COLO829 (cell line): Measurements from ENCODE around the gene USP47.

ENCODE experiments used
- DNase-seq: peaks from one replicate; pipeline ENCODE4 v3.0.0; 2012; ENCODE audit warnings: low spot score

The USP47 gene

GRCh38 chr11:11937433-11937832 lies 95.7 kb downstream of the USP47 start:
- peak; percentile 4 for DNase-seq

DNA sequence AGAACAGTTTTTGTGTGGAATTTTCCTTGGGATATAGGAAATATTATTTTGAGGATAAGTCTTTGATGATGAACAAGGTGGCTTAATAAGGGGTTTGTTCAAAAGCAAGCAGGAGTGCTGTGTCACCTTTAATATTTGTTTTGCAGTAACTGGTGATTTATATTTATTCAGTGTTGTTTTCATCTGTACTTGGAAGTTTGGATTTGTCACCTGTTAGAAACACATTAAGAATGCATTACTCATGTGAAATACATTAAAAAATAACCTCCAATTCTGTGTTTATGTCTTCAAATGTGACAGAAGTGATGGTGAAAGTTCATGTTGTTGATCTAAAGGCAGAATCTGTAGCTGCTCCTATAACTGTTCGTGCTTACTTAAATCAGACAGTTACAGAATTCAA lies 96.2 kb downstream of the USP47 start:
- no peak for DNase-seq

DNA sequence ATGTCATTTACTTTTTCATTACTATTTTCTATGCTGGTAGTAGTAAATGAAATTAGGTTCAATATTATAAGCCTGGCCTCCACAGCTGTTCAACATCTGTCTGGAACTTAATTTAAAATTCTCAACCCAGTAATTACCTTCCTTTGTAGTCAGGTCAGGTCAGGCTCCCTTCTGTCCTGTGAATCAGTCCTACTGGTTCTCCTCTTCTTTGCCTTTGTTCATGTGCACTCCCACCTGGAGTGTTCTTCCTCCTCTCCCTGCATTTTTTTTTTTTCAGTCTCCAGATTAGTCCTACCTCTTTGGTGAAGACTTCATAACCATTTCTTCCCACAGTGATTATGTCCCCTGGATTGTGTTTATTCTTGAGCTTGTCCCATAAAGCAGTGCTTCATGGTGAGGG lies 98.8 kb downstream of the USP47 start:
- DNase-seq = no peak

DNA sequence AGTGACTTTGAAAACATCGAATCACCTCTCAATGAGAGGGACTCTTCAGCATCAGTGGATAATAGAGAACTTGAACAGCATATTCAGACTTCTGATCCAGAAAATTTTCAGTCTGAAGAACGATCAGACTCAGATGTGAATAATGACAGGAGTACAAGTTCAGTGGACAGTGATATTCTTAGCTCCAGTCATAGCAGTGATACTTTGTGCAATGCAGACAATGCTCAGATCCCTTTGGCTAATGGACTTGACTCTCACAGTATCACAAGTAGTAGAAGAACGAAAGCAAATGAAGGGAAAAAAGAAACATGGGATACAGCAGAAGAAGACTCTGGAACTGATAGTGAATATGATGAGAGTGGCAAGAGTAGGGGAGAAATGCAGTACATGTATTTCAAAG lies 100.9 kb downstream of the USP47 start:
- no peak for DNase-seq

DNA sequence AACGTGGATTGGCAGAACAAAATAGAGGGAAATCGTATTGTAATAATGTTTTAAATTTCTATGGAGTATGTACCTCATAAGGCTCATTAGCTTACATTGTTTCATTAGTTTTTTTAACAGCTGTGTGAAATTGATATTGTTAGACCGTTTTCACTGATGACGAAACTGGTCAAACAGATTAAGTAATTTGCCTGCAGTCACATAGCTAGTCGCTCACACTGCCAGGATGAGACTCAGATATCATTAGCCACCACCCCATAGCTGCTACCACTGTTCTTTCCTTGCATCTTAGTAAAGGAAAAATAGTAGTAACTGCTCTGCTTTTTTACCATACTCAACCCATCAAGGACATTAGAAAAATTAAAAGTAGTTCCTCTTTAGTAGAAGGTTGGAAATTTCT lies 102.7 kb downstream of the USP47 start:
- no peak for DNase-seq

GRCh38 chr11:11946180-11946579 lies 104.4 kb downstream of the USP47 start:
- DNase-seq = no peak

GRCh38 chr11:11946878-11947277 lies 105.1 kb downstream of the USP47 start:
- DNase-seq = no peak

GRCh38 chr11:11947825-11948224 lies 106.1 kb downstream of the USP47 start:
- no peak for DNase-seq

DNA sequence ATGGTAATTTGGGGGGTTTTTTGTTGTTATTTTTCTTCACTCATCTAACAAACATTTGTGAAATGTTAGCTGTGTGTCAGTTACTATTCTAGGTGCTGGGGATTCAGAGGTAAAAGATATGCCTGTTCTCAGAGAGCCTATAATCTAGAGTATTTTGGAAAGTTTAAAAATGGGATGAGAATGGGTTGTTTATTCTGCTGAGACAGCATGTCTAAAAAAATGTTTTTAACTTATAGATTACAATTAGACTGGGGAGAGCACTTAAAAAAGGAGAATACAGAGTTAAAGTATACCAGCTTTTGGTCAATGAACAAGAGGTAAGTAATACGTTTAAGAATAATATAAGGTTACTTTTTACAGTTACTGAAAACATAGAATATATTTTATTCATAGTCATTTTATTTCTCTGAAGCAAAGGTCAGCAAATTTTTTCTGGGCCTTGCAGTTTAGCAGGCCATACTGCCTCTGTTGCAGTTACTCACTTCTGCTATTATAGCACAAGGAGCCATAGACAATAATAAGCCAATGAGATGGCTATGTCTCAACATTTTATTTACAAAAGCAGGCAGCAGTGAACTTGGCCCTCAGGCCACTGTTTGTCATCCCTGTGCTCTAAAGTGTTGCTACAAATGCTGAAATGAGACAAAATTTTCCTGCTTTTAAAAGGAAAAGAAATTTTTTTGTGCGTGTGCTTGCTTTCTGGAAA lies 106.6 kb downstream of the USP47 start:
- no peak for DNase-seq

DNA sequence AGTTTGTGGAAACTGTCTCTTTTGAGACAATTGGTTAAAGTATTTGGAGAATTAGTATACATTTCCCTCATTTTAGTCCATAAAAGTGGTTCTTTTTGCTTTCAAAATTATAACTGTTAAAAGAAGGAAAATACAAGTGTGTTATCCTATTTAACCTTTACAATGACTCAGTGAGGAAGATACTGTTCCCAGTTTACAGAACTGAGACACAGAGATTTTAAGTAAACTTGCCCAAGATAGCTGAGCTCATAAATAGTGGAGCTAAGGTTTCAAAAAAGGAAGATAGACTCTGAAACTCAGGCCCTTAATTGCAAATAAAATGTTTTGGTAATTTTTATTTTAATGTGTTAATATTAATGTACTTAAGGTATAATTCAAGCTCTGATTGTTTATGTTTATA lies 107.7 kb downstream of the USP47 start:
- no peak for DNase-seq

DNA sequence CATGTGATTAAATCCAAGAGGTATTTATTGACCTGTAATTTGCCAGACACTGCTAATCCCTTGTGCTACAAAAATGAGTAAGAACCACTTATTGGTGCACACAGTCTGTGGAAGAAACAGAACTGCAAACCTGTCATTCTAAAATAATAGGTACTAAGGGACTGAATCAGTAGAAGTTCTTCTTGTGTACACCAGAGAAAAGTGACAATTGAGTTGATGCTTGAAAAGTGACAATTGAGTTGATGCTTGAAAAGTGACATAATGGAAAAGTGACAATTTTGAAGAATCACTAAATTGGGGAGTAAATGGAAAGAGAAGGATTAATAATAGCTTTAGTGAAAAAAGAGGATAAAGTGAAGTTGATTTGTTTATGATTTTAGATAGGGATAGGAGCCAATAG lies 110.3 kb downstream of the USP47 start:
- no peak for DNase-seq

DNA sequence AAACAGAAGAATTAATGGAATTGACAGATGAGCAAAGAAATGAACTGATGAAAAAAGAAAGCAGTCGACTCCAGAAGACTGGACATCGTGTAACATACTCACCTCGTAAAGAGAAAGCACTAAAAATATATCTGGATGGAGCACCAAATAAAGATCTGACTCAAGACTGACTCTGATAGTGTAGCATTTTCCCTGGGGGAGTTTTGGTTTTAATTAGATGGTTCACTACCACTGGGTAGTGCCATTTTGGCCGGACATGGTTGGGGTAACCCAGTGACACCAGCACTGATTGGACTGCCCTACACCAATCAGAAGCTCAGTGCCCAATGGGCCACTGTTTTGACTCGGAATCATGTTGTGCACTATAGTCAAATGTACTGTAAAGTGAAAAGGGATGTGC lies 114.2 kb downstream of the USP47 start:
- DNase-seq = no peak

DNA sequence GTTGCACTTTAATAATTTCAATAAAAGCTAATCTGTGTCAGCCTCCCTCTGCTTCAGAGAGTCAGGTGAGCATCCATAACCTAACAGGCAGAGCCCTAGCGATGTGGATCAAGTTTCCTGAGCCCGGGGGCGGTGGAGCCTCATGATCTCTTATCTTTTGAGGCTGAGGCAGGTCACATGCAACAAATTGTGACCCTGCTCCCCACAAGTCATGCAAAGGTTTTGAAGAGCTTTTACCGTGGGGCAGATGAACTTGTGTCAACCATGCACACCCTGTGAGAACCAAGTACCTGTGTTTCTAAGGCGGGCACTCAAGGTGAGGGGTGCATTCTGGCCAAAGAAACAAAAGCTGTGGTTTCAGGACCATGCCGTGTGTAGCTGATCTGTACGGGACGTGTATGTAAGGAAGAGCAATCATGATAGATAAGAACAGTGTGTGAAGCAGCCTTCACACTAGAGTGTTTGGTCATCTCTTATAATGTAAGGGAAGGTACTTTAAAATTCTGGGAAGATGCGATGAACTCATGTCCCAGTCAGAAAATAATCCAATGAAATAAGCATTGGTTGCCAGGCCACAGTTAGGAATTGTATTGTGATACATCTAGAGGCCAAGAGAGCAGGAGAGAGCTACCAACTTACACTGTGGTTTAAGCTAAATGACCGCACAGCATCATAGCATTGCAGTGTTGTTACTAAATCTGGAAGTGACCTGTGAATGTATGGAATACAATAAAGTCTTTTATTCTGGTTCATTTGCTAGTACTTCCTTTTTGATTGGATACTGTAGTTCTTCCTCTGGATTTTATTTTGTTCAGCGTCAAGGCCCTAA lies 116.8 kb downstream of the USP47 start:
- DNase-seq = peak; percentile 19

- no peak for DNase-seq
Measured at GRCh38 chr11:11959601-11960000, 117.8 kb downstream of the USP47 start.

GRCh38 chr11:11960687-11961086 lies 118.9 kb downstream of the USP47 start:
- DNase-seq = no peak

GRCh38 chr11:11961399-11962028 lies 119.7 kb downstream of the USP47 start:
- DNase-seq = no peak

DNA sequence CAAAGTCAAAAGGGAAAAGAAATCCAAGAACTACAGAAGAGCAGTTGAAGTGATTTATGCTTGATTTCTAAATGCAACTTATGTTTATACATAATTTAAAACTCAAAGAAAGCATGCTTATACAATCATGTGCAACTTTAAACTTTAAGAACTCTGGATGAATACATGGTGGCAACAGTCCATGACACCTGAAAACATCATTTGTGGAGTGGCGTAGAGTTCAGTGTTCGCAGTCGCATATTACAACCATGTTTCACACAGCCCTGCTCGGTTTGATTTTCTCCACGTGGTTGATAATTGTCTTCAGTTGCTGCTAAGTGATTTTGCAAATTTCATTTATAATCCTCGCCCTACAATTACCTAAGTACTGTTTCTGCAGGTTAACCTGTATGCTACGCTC lies 121.3 kb downstream of the USP47 start:
- no peak for DNase-seq

GRCh38 chr11:11963842-11964773 lies 122.3 kb downstream of the USP47 start:
- no peak for DNase-seq

- no peak for DNase-seq
Measured at GRCh38 chr11:11964774-11965150, 123.0 kb downstream of the USP47 start.

DNA sequence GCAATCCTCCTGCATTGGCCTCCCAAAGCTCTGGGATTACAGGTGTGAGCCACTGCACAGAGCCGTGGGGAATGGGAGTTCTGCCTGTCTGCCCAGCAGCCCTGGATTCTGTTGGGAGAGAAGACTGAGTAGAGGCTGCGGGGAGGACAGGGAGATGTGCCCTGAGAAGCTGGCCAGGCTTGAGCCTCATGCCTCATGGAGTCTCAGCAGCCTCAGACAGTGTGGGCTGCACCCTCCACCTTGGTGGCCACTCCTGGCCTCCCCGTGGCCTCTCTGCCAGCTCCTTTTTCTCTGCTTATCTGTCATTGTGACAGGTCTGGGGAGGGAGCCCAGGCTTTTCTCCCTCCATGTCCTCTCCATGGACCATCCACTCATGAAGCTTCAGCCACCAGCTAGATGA lies 123.4 kb downstream of the USP47 start:
- DNase-seq = no peak

DNA sequence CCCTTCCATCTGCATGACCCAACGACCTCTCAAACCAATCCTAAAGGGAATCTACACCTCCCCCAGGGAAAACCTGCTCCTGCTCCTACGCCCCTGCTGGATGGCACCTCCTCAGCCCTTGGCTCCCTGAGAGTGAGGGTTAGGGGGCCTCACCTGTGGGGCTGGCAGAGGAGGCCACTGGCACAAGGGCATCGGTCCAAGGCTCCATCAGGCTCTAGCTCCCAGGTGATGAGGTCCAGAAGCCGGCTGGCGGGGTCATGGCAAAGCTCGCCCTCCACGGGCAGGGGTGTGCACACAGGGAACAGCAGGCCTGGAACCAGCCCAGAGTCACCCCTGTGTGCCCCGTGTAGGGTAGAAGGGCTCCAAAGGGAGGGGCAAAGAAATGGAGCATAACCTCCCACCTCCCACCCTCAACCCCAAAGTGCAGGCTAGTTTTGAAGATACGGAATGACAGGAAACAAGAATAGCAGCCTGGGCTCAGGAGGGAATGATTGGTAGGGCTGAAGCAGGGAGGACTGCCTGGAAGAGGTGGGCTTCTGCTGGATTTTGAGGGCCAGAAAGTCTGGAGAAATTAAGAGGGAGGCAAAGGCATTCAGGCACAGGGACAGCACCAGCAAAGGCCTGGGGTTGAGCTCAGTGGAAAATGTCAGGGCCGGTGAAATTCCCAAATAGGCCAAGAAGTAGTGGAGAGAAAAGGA lies 124.0 kb downstream of the USP47 start:
- DNase-seq = no peak

DNA sequence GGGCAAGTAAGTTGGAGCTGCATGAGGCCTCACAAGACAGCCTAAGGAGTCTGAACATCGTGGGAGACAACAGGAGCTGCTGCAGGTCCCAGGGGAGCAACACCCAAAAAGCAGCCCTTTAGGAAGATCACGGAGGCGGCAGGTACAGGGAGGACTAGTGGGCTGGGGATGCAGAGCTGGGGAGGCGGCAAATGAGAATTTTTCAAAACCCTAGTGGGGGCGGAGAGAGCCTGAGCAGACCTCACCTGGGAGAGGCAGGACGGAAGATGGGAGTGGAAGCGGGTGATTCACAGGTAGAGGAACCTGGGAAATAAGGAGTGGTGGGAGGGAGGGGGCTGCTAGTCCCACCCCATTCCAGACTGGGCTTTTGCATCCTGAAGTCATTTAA lies 124.6 kb downstream of the USP47 start:
- DNase-seq = no peak
